GM21381 (cell line): ENCODE measurements around the gene TTC9B.
"Not testable (repeated sequence)": the region's sequence is repeated elsewhere in the genome, so short reads cannot be mapped to it uniquely, and the experiment has no call there.

Experiments
- ATAC-seq: cut with Tn5 transposase; IDR thresholded peaks from one replicate; pipeline ENCODE4 v1.9.1; 2021; ENCODE audit warnings: mild to moderate bottlenecking, moderate library complexity; ENCODE audit not compliant: unreplicated experiment

Gene TTC9B

GRCh38 chr19:40233811-40234389 is 15.7 kb upstream of the TTC9B start:
- no peak for ATAC-seq

- no peak for ATAC-seq
Measured at GRCh38 chr19:40232949-40233810, 15.0 kb upstream of the TTC9B start.

DNA sequence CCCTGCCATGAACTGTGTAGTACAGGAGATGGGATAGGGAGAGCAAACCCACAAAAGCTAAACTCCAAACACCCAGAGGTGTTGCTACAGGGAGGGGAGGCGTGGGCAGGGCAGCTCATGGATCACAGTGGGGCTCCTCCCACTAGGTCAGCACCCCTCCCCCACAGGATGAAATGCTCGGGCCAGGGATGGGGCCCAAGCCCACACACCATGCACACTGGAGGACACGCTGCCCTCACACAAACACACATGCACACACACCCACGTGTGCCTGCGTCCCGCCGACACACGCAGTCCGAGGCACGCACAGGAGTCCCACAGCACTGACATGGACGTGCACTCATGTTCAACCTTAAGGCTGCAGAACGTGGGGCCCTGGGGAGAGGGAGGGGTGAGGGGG is 14.3 kb upstream of the TTC9B start:
- ATAC-seq, result no peak

DNA sequence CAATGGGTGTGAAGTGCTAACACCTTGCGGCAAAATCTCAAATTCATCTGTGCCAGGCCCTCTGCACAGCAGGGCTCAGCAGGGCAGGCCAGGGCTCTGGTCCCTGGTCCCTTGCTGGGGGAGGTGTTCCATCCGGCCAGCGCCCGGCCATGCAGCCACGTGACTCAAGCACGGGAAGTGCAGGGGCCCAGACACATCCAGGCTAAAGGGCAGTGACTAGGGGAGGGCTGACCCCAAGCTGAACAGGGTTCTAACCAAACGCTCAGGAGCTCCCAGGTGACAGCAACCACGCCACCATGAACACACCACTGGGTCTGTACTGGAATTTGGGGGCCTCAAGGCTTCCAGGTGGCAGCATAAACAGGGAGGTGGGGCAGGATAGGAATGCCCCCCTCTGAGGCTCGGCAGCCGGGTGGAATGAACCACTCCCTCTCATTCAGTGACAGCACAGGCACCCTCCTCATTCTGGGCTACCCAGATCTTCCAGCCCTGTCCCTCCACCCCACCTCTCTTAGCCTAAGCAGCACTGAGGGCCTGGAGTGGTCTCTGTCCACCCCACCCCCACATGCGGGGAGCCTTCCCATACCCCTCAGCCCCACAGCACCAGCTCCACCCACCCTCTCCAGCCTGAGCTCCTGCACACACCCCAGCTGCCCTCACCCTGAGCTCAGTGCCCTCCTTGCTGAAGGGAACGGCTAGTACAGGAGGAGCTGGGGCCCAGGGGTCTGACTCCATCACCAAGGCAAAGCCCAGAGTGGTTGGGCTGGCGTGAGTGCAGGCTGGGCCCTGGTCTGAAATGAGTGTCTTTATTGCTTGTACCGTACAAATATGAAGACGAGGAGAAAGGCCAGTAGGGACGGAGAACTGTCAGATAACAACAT is 13.6 kb upstream of the TTC9B start:
- no peak for ATAC-seq

- ATAC-seq, result no peak
Measured at GRCh38 chr19:40231057-40231456, 12.9 kb upstream of the TTC9B start.

DNA sequence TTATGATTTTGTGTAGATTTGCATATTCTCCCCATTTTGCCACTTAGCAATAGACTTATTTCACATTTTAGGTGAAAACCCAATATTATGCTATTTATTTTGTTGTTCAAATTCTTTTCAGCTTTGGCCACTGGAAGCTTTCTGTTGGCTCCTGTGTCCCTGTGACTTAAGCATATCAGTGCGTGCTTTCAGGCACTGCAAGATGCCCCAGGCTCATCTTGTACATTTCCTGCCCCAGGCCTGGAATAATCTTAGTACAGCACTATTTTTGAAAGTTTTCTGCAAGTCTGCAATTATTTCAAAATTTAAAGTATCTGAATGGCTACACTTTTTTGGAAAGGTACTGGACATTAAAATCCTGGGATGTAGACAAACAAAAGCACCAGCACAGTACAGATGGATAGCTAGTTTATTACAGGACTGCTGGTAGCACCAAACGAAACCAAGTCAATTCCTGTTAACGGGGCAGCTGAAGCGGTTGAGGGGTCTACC is 11.8 kb upstream of the TTC9B start:
- ATAC-seq, result no peak

- ATAC-seq, result no peak
Measured at GRCh38 chr19:40229484-40229883, 11.3 kb upstream of the TTC9B start.

GRCh38 chr19:40228863-40229262 is 10.7 kb upstream of the TTC9B start:
- no peak for ATAC-seq

DNA sequence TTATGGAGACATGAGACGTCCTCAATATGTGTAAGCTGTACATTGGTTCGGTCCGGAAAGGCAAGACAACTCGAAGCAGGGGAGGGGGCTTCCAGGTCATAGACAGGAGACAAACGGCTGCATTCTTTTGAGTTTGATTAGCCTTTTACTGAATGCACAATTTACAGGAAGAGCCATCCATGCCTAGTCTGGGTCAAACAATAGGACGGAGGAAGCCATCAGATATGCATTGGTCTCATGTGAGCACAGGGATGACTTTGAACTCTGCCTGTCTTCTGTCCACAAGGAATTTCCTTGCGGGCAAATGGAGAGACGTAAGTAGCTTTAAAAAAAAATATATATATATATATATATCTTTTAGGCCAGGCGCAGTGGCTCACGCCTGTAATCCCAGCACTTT is 10.2 kb upstream of the TTC9B start:
- no peak for ATAC-seq

DNA sequence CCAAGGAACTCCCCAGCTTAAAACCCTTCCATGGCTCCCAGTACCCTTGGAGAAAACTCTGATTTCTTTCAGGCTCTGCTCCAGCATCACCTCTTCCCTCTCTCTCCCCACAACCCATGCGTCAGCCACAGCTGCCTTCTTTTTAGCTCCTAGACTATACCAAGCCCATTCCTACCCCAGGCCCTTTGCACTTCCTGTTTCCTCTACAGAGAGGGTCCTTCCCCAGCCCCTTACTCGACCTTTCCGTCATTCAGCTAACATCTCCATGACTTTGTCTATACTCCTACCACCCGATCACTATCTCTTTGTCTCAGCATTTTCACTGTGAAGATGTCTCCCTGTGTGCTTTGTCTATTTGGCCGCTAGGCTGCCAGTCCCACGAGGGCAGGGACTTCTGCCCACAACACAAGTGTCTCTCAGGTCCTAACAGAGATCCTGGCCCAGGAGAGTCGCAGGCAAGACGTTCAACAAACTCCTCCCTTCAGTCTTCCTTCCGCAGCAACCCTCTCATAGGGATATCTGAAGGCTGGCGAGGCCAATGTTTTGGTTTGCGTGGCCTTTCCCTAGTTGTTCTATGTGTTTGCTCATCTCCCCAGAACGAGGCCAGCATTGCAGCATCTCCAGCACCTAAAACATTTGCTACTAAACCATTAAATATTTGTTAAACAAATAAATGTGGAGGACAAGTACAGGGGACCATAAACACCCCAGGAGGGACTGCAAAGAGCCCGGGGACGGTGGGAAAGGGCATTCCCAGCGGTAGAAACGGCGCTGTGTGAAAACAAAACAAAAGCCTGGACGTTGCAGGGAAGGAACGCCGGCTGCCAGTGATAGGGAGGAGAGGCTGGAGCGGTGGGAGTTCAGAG is 7.5 kb upstream of the TTC9B start:
- ATAC-seq, result no peak

- ATAC-seq, result no peak
Measured at GRCh38 chr19:40224342-40225150, 6.4 kb upstream of the TTC9B start.

DNA sequence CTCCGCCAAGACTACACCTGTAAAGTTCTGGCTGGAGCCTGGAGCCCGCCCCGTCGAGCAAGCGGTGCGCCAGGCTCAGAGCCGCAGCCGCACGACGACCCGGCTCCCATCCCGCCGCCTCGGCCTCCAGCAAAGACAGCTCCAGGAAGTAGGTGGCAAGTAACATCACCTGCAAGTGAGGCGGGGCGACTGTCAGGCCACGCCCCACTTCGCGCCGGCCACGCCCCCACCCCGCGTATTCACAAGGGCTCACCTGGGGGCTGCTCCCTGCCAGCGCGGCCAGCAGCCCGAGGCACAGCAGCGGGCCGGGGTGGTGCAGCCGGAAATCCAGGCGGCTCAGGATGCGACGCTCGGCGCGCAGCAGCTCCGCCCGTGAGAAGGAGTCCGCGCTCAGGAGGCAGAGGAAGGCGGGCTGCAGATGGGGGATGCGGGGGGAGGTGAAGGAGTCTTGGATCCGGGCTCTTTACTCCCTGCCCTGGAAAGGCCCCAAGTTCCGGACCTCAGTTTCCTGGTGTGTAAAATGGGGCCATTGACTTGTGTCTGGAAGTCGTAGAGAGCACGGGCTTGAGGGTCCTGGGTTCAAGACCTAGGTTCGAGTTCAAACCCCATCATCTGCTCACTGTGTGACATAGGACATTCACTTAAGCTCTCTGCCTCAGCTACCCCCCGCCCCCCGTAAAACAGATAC is 5.1 kb upstream of the TTC9B start:
- ATAC-seq, result no peak

- ATAC-seq, result no peak
Measured at GRCh38 chr19:40221858-40222619, 3.9 kb upstream of the TTC9B start.

GRCh38 chr19:40220674-40221073 is 2.5 kb upstream of the TTC9B start:
- no peak for ATAC-seq

GRCh38 chr19:40219721-40220276 is 1.6 kb upstream of the TTC9B start:
- no peak for ATAC-seq

DNA sequence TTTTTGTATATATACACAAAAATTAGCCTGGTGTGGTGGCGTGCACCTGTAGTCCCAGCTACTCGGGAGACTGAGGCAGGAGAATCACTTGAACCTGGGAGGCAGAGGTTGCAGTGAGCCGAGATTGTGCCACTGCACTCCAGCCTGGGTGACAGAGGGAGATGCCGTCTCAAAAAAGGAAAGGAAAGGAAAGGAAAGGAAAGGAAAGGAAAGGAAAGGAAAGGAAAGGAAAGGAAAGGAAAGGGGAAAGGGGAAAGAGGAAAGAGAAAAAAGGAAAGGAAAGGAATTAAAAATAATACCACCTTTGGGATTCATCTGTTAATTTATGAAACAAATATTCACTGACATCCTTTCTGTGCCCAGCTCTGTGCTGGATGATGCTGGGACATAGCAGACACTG is 845 bp upstream of the TTC9B start:
- not testable (repeated sequence) for ATAC-seq

DNA sequence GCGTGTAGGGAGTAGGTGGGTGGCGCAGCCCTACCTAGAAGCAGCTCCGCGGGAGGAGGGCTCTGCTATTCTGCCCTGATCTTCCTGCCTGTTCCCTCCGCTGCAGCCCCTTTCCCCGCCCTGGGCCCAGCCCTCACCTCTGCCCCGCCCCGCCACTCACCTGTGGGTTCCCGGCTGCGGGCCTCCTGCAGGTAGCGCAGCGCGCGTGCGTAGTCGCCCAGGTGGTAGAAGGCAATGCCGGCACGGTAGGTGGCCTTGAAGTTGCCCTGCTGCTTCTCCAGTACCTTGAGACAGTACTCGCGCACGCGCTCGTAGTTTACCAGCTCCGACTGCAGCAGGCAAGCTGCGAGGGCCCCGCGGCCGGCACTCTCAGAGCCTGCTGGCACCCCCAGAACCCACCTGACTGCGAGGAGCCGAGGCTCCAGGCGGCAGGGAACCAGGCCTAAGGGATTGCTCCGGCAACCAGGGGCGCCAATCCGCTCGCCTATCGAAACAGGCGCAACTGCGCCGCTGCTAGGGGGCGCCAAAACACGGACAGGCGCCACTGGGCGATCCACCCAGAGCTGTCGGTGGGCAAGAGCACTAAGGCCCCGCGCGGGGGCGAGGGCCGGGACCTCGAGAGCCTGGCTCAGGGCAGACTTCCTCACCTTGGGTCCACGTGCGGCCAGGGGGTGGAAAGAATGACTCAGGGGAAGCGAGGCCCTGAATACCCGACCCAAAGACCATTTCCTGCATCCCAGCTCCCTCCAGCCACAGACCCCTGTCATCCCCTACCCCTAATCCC is 965 bp downstream of the TTC9B start:
- no peak for ATAC-seq

DNA sequence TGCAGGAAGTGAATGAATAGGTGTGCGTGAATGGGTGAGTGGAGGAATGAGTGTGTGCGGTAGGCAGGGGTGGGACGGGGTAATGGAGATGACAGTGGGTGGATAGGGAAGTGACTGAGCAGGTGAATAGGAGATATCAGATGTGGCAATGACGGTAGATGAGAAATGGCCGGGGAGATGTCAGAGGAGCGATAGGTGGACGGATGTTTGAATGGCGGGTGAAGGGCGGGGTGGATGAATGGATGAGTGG is 1.5 kb downstream of the TTC9B start:
- no peak for ATAC-seq
